ENCODE measurements around the gene C11orf91.

DNA sequence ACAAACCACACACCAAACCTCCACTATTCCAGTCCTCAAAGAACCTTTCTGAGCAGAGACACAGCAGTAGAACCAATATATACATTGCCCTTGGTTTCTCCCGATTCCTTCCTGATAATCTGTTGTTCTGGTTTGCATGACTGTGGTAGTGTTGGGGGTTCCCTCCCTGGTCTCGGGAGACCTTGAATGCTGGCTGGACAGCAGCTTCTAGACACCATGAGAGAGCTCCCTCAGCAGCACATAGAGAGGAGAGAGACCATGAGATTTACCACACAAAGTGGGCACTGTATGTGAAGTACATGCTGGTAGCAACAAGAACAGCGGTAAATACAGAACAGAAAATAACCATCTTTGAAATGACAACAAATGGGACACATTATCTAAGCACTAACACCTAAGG lies 2.6 kb downstream of the C11orf91 start:
- TF ChIP-seq CTCF (IDR thresholded peaks at IDR 0.05) (no peak), EZH2phosphoT487 (IDR thresholded peaks at IDR 0.05) (no peak)

Measured in neural progenitor cell (in vitro differentiated cells).